SIG-M5 treated with dmso at 0.1 percent for 504 hours (cell line): Measurements from ENCODE around the gene SLAIN1.

Experiments used
- DNase-seq: peaks from one replicate; lab custom pipeline; 2025; ENCODE audit not compliant: unreplicated experiment; lab: John Stamatoyannopoulos, UW

The SLAIN1 gene

GRCh38 chr13:77703408-77703807 lies 5.9 kb downstream of the SLAIN1 start:
- DNase-seq: no peak

DNA sequence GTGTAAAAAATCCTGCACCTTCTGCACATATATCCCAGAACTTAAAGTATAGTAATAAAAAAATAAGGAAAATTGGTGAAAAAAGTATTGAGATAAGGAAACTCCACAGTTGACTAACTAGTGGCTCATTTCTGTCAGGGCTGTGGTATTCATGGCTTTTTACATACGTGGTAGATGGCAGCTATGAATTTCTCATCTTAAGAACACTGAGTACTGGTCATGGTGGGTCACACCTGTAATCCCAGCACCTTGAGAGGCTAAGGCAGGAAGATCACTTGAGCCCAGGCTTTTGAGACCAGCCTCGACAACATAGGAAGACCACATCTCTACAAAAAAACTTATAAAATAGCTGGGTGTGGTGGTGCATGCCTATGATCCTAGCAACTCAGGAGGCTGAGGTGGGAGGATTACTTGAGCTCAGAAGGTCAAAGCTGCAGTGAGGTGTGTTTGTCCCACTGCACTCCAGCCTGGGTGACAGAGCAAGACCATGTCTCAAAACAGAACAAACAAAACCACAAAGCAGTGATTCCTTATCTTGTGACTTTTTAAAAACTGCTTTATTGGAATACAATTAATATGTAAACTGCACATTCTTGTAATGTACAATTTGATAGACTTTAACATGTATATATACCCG lies 16.8 kb downstream of the SLAIN1 start:
- DNase-seq: no peak

GRCh38 chr13:77715233-77715891 lies 17.9 kb downstream of the SLAIN1 start:
- no peak for DNase-seq

GRCh38 chr13:77716692-77717091 lies 19.2 kb downstream of the SLAIN1 start:
- no peak for DNase-seq

DNA sequence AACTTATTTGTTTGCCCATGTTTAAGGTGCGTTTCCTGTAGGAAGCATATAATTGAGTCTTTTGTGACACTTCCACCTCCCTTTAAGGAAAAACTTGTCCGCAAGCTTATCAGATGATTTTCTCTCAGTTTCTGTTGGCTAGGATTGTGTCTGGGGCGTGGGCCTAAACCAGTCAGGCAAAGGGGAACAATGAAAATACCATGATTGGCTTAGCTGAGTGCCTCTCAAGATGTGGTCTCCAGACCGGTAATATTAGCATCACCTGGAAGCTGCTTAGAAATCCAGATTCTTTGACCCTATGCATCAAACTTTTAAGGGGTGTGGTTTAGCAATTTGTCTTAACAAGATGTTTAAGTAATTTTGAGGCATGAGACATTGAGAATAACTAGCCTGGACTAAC lies 20.0 kb downstream of the SLAIN1 start:
- DNase-seq: no peak

DNA sequence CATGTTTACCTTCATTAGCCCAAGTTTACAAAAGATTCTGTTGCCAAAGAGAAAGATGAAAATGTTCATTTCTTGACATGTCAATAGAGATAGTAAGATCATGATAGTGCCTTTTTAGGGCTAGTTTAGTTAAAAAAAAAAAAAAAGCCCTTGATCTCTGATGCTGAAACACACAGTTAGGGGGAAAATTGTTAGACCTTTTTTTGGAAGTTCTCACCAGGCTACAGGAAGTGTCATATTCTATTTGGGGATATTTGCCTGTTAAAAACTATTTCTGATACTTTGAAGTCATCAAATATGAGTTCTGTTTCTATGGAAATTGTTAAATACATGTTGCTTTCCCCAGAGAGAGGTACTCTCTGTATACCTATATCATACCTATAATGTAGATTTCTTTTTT lies 21.6 kb downstream of the SLAIN1 start:
- no peak for DNase-seq

DNA sequence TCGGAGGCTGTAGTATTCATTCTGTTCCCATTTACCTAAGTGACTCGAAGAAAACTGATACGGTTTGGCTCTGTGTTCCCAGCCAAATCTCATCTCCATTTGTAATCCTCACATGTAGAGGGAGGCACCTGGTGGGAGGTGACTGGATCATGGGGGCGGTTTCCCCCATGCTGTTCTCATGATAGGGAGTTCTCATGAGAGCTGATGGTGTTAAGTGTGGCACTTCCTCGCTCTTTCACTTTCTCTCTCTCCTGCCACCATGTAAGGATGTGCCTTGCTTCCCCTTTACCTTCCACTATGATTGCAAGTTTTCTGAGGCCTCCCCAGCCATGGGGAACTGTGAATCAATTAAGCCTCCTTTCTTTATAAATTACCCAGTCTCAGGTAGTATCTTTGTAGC lies 23.5 kb downstream of the SLAIN1 start:
- no peak for DNase-seq

GRCh38 chr13:77724092-77724491 lies 26.6 kb downstream of the SLAIN1 start:
- DNase-seq: no peak

DNA sequence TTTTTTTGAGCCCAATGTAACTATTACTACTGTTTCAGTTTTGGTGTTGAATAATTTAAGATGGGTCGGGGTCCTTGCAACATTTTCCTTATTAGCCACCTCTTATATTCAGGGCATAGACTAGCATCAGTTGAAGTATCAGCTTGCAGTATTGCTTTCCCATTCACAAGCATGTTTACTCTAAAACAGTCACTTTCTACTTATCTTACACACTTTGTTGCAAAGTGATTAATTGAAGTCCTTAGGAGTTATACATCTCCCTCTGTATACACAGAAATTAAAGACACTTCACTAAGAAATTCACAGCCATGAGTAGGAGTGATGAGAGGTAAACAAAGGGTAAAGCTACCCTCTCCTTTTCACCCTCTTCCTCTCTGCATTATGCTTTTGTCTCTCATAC lies 27.6 kb downstream of the SLAIN1 start:
- no peak for DNase-seq

GRCh38 chr13:77728265-77729125 lies 31.0 kb downstream of the SLAIN1 start:
- DNase-seq: peak; percentile 18

DNA sequence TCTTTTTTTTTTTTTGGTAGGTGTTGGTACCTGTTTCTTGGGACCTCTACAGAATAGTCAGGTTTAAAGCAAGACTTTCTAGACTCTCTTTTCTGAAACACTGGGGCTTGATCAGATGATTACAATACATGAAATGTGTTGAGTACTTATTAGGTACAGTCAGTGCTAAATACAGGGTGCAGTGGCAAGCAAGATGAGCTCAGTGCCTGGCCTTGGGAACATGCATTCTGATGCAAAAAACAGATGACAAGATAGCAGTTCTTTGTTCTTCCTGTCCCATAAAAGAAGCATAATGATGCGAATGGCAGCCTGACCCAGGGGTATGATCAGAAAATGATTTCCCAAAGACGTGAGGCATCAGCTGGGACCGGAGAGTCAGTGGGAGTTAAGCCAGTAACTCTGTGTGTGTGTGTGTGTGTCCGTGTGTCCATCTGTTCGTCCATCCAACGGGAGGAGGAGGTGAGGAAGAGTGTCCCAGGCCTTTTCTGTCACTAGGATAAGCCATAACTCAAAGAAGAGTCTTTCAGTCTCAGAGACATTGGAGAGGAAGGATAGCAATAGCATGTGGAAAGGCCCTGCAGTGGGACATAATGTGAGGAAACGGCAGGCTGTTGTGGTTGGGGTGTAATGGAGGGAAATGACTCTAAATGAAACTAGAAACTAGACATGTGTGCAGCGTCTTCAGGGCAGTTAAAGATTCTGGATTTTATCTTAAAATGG lies 32.2 kb downstream of the SLAIN1 start:
- DNase-seq: peak; percentile 69

- no peak for DNase-seq
Observed at GRCh38 chr13:77730572-77730971, 33.1 kb downstream of the SLAIN1 start.

DNA sequence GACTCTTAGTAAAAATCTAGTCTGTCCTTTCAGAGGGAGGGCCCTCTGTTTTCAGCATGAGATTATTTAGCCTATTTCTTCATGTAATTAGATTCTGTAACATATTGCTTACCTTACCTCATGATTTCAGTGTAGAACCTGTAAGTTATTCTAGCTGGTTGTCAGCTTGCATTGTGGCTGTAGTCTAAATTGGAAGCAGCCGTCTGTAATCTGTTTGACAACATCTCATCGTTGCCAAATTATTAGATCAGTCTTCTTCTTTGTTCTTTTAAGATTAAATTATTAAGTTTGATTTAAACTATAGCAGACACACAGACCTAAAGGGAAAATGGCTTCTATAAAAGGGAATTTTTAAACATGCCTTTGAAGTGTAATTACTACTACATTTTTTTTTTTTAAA lies 34.8 kb downstream of the SLAIN1 start:
- no peak for DNase-seq

GRCh38 chr13:77733674-77734073 lies 36.2 kb downstream of the SLAIN1 start:
- DNase-seq: no peak

- DNase-seq: no peak
Observed at GRCh38 chr13:77737583-77738200, 40.2 kb downstream of the SLAIN1 start.

DNA sequence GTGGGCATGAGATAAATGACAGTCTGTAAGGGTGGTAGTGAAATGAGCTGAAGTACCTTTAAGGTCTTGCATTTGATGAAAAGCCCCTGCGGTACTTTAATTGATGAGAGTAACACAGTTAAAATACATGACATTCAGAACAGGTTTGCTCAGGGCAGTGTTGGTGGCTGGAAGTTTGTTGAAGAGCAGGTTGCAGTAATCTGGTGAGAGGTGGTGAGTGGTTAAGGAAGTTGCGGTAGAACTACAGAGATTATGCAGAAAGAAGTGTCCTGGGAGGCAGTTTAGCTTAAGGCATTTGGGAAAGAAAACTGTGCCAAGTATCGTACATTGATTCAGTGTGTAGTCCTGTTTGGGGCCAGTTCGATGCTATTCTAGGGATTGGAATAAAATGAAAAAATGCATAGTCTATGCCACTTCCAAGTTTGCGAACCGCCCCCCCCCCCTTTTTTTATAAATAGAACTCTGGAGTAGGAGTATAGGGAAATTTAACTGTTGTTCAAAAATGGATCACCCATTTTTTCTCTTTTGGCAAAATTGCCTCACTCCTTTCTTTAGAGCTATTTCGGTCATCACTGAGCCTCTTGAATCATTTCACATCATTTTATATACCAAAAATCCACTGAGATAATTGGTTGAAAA lies 42.7 kb downstream of the SLAIN1 start:
- no peak for DNase-seq

DNA sequence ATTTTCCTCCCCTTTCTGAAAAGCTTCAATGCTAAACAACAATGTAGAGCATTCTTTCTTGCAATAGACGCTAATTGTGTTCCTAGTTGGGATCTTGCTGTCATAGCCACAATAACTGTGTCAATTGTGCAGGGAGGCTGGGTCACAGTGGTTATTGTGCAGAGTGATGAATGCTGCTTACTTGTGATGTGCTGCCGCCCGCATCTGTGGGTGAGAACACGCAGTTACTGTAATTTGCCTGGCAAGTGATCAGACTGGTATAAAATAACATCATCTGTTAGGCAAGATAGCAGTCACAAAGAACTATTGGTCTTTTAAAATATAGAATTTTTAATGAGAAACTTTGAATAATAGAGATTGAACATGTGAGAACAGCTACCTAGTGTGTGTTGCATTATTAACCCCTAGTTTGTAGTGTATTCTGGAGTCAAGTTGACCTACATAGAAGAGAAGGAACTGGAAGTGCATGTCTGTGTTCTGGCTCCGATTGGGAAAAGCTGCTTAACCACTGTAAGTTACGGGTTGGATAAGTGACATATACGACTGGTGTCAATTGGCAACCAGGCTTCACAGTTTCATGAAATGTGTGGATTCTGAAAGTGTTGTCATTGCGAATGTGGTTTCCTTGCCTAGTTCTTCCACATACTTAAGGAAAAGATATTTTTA lies 43.6 kb downstream of the SLAIN1 start:
- DNase-seq: no peak

DNA sequence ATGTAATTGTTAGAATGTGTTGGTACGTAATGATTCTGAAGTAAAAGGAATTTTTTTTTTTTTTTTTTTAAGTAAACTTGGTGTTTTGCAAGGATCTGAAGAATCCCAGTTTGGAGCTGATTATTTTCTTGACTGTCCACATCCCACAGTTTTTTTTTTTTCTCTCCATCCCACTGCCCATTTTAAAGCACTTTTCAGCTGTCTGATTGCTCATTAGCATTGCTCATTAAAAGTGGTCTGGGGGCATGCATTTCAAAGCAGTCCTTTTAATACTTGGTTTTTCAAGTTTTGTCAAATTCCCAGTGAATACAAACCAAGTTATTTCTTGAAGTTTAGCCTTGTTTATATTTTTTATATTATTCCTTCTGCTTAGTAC lies 44.1 kb downstream of the SLAIN1 start:
- no peak for DNase-seq

GRCh38 chr13:77742801-77743200 lies 45.3 kb downstream of the SLAIN1 start:
- no peak for DNase-seq

- DNase-seq: no peak
Observed at GRCh38 chr13:77745784-77746183, 48.3 kb downstream of the SLAIN1 start.
